HEK293 (cell line): ENCODE results near the gene PMCH.

Experiments
- CTCF ChIA-PET: fragments of 350-600 bp; formaldehyde crosslinking; extraction: SDS; loops from one replicate; lab custom pipeline; 2021; ENCODE audit warnings: antibody characterized with exemption; lab: Yijun Ruan, JAX
- POLR2A ChIA-PET: fragments of 300-600 bp; formaldehyde crosslinking; extraction: SDS; loops from one replicate; lab custom pipeline; 2020; ENCODE audit warnings: antibody characterized with exemption, inconsistent platforms; lab: Yijun Ruan, JAX
- H3K27ac ChIP-seq: fragments of 200-500 bp; sonication (Bioruptor generic); 2 replicates; pipeline ENCODE4 v1.5.1; 2014; ENCODE audit warnings: low read depth, low read length, control low read depth, inconsistent platforms; ENCODE audit errors: extremely low read depth
- H3K36me3 ChIP-seq, 2 experiments: fragments of 200-500 bp in 1 of 2; sonication (Bioruptor generic) in 1 of 2; 1 replicate in 1 of 2; 2 replicates in 1 of 2; pipeline ENCODE4 v1.5.1; 2014 to 2017; ENCODE audit warnings: inconsistent platforms in 2 of 2, low read length in 2 of 2; ENCODE audit not compliant: control insufficient read depth in 2 of 2, insufficient read depth in 1 of 2
- H3K4me1 ChIP-seq: fragments of 200-500 bp; sonication (Bioruptor generic); 2 replicates; pipeline ENCODE4 v1.5.1; 2014; ENCODE audit warnings: mild to moderate bottlenecking, low read length, inconsistent platforms; ENCODE audit not compliant: control insufficient read depth, insufficient read depth
- H3K4me3 ChIP-seq: 2 replicates; pipeline ENCODE4 v1.5.1; 2011; ENCODE audit warnings: low read depth, mild to moderate bottlenecking, control low read depth, low read length, moderate library complexity
- H3K9me3 ChIP-seq: fragments of 200-500 bp; sonication (Bioruptor generic); 2 replicates; pipeline ENCODE4 v1.5.1; 2014; ENCODE audit warnings: low read depth, low read length, inconsistent platforms; ENCODE audit not compliant: control insufficient read depth, insufficient read depth
- SCRT1 ChIP-seq: fragments of 450-650 bp; formaldehyde crosslinking; IDR thresholded peaks from 2 replicates; pipeline ENCODE4 v1.5.1; 2016; ENCODE audit warnings: missing biosample characterization, missing genetic modification characterization, borderline replicate concordance
- SCRT2 ChIP-seq: fragments of 450-650 bp; formaldehyde crosslinking; IDR thresholded peaks from 2 replicates; pipeline ENCODE4 v1.5.1; 2016; ENCODE audit warnings: missing biosample characterization, missing genetic modification characterization
- SP2 ChIP-seq: fragments of 450-650 bp; formaldehyde crosslinking; IDR thresholded peaks from 2 replicates; pipeline ENCODE4 v1.5.1; 2016; ENCODE audit warnings: missing biosample characterization, missing genetic modification characterization
- SP7 ChIP-seq: fragments of 450-650 bp; formaldehyde crosslinking; IDR thresholded peaks from 2 replicates; pipeline ENCODE4 v1.5.1; 2016; ENCODE audit warnings: missing biosample characterization, missing genetic modification characterization
- TCF7L2 ChIP-seq: IDR thresholded peaks from 2 replicates; pipeline ENCODE4 v1.6.1; 2011; ENCODE audit warnings: low read depth, mild to moderate bottlenecking, inconsistent platforms, low read length, moderate library complexity, borderline replicate concordance
- ZEB2 ChIP-seq: fragments of 450-650 bp; formaldehyde crosslinking; IDR thresholded peaks from 2 replicates; pipeline ENCODE4 v1.5.1; 2016; ENCODE audit warnings: missing biosample characterization, missing genetic modification characterization
- ZNF184 ChIP-seq: fragments of 450-650 bp; IDR thresholded peaks from 2 replicates; pipeline ENCODE4 v1.5.1; 2018; ENCODE audit warnings: missing biosample characterization, mild to moderate bottlenecking, missing genetic modification characterization
- ZNF266 ChIP-seq: fragments of 450-650 bp; formaldehyde crosslinking; IDR thresholded peaks from 2 replicates; pipeline ENCODE4 v1.5.1; 2016; ENCODE audit warnings: missing biosample characterization, missing genetic modification characterization, low read depth
- ZNF548 ChIP-seq: fragments of 450-650 bp; formaldehyde crosslinking; IDR thresholded peaks from 2 replicates; pipeline ENCODE4 v1.5.1; 2016; ENCODE audit warnings: missing biosample characterization, missing genetic modification characterization
- ZNF623 ChIP-seq: fragments of 450-650 bp; formaldehyde crosslinking; IDR thresholded peaks from 2 replicates; pipeline ENCODE4 v1.5.1; 2016; ENCODE audit warnings: missing biosample characterization, missing genetic modification characterization
- ZNF654 ChIP-seq: fragments of 450-650 bp; formaldehyde crosslinking; IDR thresholded peaks from 2 replicates; pipeline ENCODE4 v1.5.1; 2016; ENCODE audit warnings: low read depth, missing biosample characterization, missing genetic modification characterization
- ZNF701 ChIP-seq: fragments of 450-650 bp; formaldehyde crosslinking; IDR thresholded peaks from 2 replicates; pipeline ENCODE4 v1.5.1; 2016; ENCODE audit warnings: missing biosample characterization, missing genetic modification characterization
- ZNF785 ChIP-seq: fragments of 450-650 bp; formaldehyde crosslinking; IDR thresholded peaks from 2 replicates; pipeline ENCODE4 v1.5.1; 2016; ENCODE audit warnings: missing biosample characterization, missing genetic modification characterization
- ZNF792 ChIP-seq: fragments of 450-650 bp; formaldehyde crosslinking; IDR thresholded peaks from 2 replicates; pipeline ENCODE4 v1.5.1; 2016; ENCODE audit warnings: missing biosample characterization, missing genetic modification characterization
- TF ChIP-seq, protein P1 (sequence below): fragments of 450-650 bp; formaldehyde crosslinking; IDR thresholded peaks from 2 replicates; pipeline ENCODE4 v1.5.1; 2016; ENCODE audit warnings: missing biosample characterization, missing genetic modification characterization
- TF ChIP-seq, protein P2 (sequence below): fragments of 450-650 bp; formaldehyde crosslinking; IDR thresholded peaks from 2 replicates; pipeline ENCODE4 v1.5.1; 2016; ENCODE audit warnings: missing biosample characterization, missing genetic modification characterization, borderline replicate concordance
- TF ChIP-seq, protein P3 (sequence below): fragments of 450-650 bp; formaldehyde crosslinking; IDR thresholded peaks from 2 replicates; pipeline ENCODE4 v1.5.0; 2017; ENCODE audit warnings: missing biosample characterization, missing genetic modification characterization, borderline replicate concordance

Gene PMCH

DNA sequence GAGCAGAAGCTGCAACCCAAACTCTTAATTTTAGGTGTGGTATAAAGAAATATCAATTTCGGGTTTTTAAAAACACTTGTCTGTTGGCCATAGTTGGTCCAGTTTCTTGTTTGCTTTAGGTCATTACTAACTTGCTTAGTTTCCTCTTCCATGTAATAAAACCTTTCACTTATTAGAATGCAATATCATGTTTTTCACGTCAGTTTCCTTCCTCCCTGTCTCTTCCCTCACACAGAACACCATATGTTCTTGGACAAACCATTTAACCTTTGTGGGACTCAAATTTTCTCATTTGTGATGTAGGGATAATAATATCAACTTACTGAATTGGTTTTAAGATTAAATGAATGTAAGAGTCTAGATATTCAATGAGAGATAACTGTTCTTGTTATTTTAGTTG, 22.9 kb downstream of the PMCH start (continued):
- TF ChIP-seq, protein P1, sequence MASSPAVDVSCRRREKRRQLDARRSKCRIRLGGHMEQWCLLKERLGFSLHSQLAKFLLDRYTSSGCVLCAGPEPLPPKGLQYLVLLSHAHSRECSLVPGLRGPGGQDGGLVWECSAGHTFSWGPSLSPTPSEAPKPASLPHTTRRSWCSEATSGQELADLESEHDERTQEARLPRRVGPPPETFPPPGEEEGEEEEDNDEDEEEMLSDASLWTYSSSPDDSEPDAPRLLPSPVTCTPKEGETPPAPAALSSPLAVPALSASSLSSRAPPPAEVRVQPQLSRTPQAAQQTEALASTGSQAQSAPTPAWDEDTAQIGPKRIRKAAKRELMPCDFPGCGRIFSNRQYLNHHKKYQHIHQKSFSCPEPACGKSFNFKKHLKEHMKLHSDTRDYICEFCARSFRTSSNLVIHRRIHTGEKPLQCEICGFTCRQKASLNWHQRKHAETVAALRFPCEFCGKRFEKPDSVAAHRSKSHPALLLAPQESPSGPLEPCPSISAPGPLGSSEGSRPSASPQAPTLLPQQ (tag by site-specific recombination), result no peak
- TF ChIP-seq ZNF654 (tag by site-specific recombination) (no peak), SCRT2 (tag by site-specific recombination) (no peak), ZEB2 (tag by site-specific recombination) (no peak), ZNF785 (tag by site-specific recombination) (no peak), ZNF701 (no peak), TCF7L2 (no peak), SP7 (tag by site-specific recombination) (no peak)
- TF ChIP-seq, protein P2, sequence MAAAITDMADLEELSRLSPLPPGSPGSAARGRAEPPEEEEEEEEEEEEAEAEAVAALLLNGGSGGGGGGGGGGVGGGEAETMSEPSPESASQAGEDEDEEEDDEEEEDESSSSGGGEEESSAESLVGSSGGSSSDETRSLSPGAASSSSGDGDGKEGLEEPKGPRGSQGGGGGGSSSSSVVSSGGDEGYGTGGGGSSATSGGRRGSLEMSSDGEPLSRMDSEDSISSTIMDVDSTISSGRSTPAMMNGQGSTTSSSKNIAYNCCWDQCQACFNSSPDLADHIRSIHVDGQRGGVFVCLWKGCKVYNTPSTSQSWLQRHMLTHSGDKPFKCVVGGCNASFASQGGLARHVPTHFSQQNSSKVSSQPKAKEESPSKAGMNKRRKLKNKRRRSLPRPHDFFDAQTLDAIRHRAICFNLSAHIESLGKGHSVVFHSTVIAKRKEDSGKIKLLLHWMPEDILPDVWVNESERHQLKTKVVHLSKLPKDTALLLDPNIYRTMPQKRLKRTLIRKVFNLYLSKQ (tag by site-specific recombination), result no peak

DNA sequence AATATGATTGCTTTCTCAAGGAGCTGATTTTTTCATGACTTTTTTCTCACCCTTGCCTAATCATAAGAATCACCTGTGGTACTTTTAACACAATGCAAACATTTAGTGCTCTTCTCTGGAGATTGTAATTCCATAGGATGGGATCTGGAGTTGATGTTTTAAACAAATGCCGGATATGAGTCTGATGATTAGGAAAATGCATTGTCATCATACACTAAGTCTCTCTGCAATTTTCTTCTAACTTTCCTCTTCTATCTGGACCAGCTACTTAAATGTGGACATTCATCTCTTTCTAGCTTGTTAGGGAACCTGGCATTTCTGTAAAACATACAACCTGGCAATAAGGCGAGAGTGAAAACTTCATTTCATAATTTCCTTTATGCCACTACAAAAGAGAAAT, 23.5 kb downstream of the PMCH start:
- H3K4me1 ChIP-seq, result no peaks in the 10 kb centered on the region
- H3K36me3 ChIP-seq, result peaks cover 14 to 19% of the 10 kb centered on the region in 2 experiments; a peak in 2 of 3 replicates
- no peaks in the 10 kb centered on the region for H3K9me3 ChIP-seq
- CTCF ChIA-PET, result interaction anchor here (1.2 kb wide), 1 partner anchor 16 kb away, joined by 3 read pairs; no protein-coding TSS in a partner anchor
- TF ChIP-seq ZNF623 (tag by site-specific recombination) (no peak), SP2 (no peak), ZNF184 (tag by site-specific recombination) (no peak)
- TF ChIP-seq, protein P3, sequence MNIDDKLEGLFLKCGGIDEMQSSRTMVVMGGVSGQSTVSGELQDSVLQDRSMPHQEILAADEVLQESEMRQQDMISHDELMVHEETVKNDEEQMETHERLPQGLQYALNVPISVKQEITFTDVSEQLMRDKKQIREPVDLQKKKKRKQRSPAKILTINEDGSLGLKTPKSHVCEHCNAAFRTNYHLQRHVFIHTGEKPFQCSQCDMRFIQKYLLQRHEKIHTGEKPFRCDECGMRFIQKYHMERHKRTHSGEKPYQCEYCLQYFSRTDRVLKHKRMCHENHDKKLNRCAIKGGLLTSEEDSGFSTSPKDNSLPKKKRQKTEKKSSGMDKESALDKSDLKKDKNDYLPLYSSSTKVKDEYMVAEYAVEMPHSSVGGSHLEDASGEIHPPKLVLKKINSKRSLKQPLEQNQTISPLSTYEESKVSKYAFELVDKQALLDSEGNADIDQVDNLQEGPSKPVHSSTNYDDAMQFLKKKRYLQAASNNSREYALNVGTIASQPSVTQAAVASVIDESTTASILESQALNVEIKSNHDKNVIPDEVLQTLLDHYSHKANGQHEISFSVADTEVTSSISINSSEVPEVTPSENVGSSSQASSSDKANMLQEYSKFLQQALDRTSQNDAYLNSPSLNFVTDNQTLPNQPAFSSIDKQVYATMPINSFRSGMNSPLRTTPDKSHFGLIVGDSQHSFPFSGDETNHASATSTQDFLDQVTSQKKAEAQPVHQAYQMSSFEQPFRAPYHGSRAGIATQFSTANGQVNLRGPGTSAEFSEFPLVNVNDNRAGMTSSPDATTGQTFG (tag by site-specific recombination), result no peak
- TF ChIP-seq, protein P2 (tag by site-specific recombination), result no peak
- TF ChIP-seq, all 188 proteins: peak for 0
- Histone ChIP-seq H3K4me3 (no peak overlapping the region), H3K27ac (no peak overlapping the region)
- POLR2A ChIA-PET, result no interaction called here

DNA sequence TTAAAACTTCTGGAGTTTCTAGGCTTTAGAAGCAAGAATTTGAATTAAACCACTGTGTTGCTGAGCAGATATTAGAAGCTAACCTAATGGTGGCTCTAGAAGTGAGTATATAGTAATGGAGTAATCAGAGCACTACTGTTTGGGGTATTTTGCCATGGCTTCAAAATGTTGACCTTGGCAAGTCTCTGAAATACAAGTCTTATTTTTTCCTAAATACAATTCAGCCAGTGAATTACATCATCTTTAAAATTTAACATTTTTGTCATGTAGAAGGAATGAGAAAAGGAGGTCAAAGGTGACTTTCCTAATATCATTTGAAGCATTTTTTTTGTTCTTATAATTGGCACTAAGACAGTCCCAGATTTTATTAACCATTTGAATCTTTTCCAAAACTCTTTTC, 25.2 kb downstream of the PMCH start:
- Histone ChIP-seq H3K4me1 (no peaks in the 10 kb centered on the region), H3K4me3 (no peak overlapping the region), H3K27ac (no peak overlapping the region), H3K9me3 (no peaks in the 10 kb centered on the region), H3K36me3 (peaks cover 9 to 14% of the 10 kb centered on the region in 2 experiments; a peak in 2 of 3 replicates)
- ChIA-PET CTCF (interaction anchor here (0.6 to 1.2 kb wide), 3 partner anchors 9 to 132 kb away, joined by 3 to 4 read pairs (median 3); no protein-coding TSS in a partner anchor), POLR2A (interaction anchor here (0.6 kb wide), 1 partner anchor 36 kb away, joined by 3 read pairs; no protein-coding TSS in a partner anchor)
- TF ChIP-seq ZNF266 (tag by site-specific recombination) (no peak), SCRT1 (tag by site-specific recombination) (no peak), ZNF792 (tag by site-specific recombination) (no peak), ZNF548 (tag by site-specific recombination) (no peak)
